Mammary epithelial cell (primary cell): ENCODE measurements around the gene BPIFB1.

Experiments
- CTCF ChIP-seq, 2 donors: IDR thresholded peaks in 1 of 2; conservative IDR thresholded peaks in 1 of 2; 2 replicates each; pipeline ENCODE4 v1.5.1; 2011 to 2012; ENCODE audit warnings: inconsistent platforms in 2 of 2, low read length in 2 of 2, mild to moderate bottlenecking in 2 of 2, control low read depth in 1 of 2, low read depth in 1 of 2; ENCODE audit not compliant: insufficient read depth in 1 of 2; ENCODE audit errors: extremely low read depth in 1 of 2
- EZH2 ChIP-seq: IDR thresholded peaks from 2 replicates; pipeline ENCODE4 v1.6.1; 2012; ENCODE audit warnings: low read length, inconsistent platforms, borderline replicate concordance

GRCh38 chr20:33267701-33268100, 15.3 kb upstream of the BPIFB1 start:
- TF ChIP-seq CTCF (conservative IDR thresholded peaks at IDR 0.05 in 1 of 2, IDR thresholded peaks at IDR 0.05 in 1 of 2; ENCODE audit: extremely low read depth in 1 of 2, insufficient read depth in 1 of 2, low read depth in 1 of 2, low read length in 2 of 2) (no peak), EZH2 (no peak)
